ENCODE data around the gene FAM72C. TPM values are rescaled to one million over a fixed set of nuclear protein-coding genes. Genes with fewer than 3 reads are reported as not detected.
"Not testable (repeated sequence)": the region's sequence is repeated elsewhere in the genome, so short reads cannot be mapped to it uniquely, and the experiment has no call there.

FAM72C gene
- total RNA-seq, 1 donor from 2014 or later, result 18.7 TPM

DNA sequence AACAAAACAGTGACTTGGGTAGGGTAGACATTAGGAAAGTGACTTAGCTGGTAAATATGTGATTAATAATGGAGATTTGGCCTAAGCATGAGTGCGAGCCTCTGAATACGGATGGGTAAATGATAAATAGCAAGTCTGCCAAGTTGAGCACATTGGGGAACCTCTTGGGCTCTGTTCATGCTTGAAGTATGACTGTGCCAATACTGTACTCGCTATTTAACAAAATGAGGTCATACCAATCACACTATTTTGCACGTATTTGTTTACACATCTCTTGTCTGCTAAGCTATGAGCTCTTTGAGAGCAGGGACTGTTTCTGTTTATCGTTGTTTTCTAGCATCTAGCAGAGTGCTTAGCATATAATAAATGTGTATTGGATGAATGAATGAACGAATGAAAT, 24.2 kb upstream of the FAM72C start:
- intact Hi-C loops (cut with micrococcal nuclease); H3K27me3 Mint-ChIP-seq (ENCODE audit: low read depth); H3K27ac Mint-ChIP-seq; DNase-seq (ENCODE audit: low spot score); H3K4me1 Mint-ChIP-seq (ENCODE audit: low read depth); H3K4me3 Mint-ChIP-seq (ENCODE audit: low read depth); H3K36me3 Mint-ChIP-seq (ENCODE audit: low read depth); H3K9me3 Mint-ChIP-seq: not testable (repeated sequence)

DNA sequence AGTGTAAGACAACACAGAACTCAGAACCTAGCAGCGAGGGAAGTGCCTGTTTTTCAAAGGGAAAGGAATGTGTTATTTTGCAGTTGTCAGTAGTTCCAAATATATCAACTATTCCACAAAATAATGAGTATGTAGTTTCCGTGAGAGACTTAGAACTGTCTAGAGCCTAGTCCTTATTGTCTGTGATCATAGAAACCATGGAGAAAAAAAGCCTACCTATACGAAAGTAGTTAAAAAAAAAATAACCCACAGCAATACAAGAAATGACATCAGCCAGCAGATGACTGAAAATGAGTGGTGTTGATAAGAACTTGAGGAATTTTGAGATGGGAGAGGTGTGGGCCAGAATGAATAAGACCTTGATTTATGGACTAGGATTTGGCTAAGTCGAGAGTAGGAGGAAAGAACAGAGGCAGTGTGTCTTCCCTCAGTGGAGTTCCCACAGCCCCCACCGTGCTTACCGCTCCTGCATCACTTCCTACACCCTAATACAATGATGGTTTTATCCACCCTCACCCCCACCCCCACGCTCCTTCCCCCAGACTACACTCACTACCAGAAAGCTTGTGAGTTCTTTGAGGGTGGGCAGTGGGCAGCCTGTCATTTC, 21.6 kb upstream of the FAM72C start:
- H3K4me1 Mint-ChIP-seq (ENCODE audit: low read depth); H3K27me3 Mint-ChIP-seq (ENCODE audit: low read depth); H3K36me3 Mint-ChIP-seq (ENCODE audit: low read depth); DNase-seq (ENCODE audit: low spot score); H3K27ac Mint-ChIP-seq; H3K9me3 Mint-ChIP-seq; intact Hi-C loops (cut with micrococcal nuclease); H3K4me3 Mint-ChIP-seq (ENCODE audit: low read depth): not testable (repeated sequence)

DNA sequence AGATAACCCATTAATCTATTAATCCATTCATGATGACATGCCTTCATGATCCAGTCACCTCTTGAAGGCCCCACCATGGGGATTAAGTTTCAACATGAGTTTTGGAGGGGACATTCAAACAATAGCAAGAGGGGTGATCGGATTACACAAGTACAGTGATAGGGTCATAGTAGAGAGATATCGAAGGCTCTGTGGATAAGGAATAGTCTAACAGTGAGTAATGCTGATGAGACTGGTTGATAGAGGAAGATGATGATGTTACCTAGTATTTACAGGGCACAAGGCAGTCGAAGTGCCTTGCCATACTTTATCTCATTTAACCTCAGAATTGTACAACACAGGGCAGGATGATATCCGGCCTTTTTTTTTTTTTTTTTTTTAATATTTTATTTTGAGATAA, 18.9 kb upstream of the FAM72C start:
- H3K27ac Mint-ChIP-seq; H3K27me3 Mint-ChIP-seq (ENCODE audit: low read depth); H3K9me3 Mint-ChIP-seq; H3K36me3 Mint-ChIP-seq (ENCODE audit: low read depth); intact Hi-C loops (cut with micrococcal nuclease); H3K4me1 Mint-ChIP-seq (ENCODE audit: low read depth); DNase-seq (ENCODE audit: low spot score); H3K4me3 Mint-ChIP-seq (ENCODE audit: low read depth): not testable (repeated sequence)

DNA sequence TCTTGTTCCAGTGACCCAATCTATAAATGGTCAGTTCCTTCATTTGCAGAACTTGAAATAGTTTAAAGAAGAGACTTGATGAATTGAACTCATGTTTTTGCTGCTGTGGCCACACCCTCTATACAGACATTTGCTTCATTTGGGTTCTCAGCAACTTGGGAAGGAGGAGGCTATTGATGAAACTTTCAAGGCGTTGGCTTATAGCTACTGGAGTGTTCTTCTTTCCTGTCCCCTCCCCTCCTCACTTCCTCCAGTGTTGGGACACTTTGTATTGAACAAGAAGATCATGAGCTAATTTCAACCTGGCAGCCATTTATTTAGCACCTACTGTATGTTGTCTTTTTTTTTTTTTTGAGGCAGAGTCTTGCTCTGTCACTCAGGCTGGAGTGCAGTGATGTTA, 17.9 kb upstream of the FAM72C start:
- intact Hi-C loops (cut with micrococcal nuclease); H3K27ac Mint-ChIP-seq; H3K27me3 Mint-ChIP-seq (ENCODE audit: low read depth); H3K36me3 Mint-ChIP-seq (ENCODE audit: low read depth); H3K4me3 Mint-ChIP-seq (ENCODE audit: low read depth); H3K4me1 Mint-ChIP-seq (ENCODE audit: low read depth); H3K9me3 Mint-ChIP-seq; DNase-seq (ENCODE audit: low spot score): not testable (repeated sequence)

DNA sequence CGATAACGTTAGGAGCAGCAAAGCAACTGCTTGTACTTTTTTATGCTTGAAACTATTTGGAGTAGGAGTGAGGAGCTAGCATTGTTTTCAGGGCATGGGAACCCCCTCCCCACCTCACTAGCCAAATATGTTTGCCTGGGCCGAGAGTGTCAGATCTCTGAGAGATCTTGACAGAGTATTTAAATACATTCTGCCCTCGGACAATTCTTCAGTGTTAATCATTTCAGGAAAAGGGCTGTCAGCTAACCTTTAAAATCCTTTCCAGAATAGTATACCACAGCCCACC, 17.6 kb upstream of the FAM72C start:
- DNase-seq (ENCODE audit: low spot score); H3K9me3 Mint-ChIP-seq; H3K4me3 Mint-ChIP-seq (ENCODE audit: low read depth); H3K27ac Mint-ChIP-seq; intact Hi-C loops (cut with micrococcal nuclease); H3K4me1 Mint-ChIP-seq (ENCODE audit: low read depth); H3K36me3 Mint-ChIP-seq (ENCODE audit: low read depth); H3K27me3 Mint-ChIP-seq (ENCODE audit: low read depth): not testable (repeated sequence)

DNA sequence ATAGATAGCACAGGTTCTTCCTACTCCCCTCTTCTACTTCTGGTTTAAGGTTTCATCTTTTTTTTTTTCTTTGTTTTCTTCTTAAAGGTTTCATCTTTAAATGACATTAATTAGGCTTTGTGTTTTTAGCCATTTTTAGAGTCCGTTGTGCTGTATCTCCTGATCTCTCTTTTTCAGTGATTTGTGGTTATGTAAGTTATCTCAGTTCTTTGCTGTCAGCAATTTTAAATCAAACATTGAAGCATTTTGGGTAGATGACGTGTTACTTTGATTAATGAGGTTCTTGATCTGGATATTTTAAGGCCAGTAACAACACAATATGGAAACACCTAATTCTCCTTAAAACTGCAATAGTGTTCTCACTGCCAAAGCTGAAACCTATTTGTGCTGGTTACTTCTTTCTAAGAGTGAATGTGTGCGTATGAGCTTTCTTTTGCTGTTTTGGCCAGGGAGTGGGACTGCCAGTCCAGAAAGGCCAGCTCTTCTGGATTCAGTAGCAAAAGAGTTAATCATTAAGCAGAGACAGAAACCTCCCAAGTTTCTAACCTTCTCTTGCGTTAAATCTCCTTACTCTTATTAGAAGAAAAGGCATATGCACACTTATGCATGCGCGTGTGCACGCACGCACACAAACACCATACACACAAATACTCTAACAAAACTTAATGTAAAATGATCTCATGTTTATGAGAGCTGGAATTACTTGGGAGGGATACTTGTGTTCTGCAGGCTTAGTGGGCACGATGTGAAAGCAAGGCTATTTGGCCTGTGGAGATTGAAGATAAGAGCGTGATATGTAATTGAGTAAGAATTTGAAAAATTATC, 17.0 kb upstream of the FAM72C start:
- H3K36me3 Mint-ChIP-seq (ENCODE audit: low read depth); H3K4me3 Mint-ChIP-seq (ENCODE audit: low read depth); H3K4me1 Mint-ChIP-seq (ENCODE audit: low read depth); H3K27ac Mint-ChIP-seq; H3K27me3 Mint-ChIP-seq (ENCODE audit: low read depth); intact Hi-C loops (cut with micrococcal nuclease); H3K9me3 Mint-ChIP-seq; DNase-seq (ENCODE audit: low spot score): not testable (repeated sequence)

DNA sequence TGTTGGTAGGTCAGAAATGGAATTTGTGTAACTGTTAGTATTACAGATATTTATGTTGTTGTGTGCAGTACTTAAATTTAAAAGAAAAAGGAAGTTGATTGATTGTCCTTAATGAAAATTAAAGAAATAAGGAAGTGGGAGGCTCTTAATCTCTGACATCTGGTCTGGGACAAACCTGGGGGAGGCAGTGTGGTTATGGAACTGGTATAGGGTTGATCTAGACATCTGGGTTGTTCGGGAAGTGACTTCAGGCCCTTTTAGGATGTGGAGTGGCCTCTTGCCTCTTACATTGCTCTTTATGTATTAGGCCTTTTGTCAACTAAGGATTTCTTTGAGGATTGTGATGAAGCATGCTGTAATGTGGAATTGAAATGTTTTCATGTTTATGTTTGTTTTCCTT, 16.1 kb upstream of the FAM72C start:
- intact Hi-C loops (cut with micrococcal nuclease); H3K27ac Mint-ChIP-seq; H3K9me3 Mint-ChIP-seq; H3K36me3 Mint-ChIP-seq (ENCODE audit: low read depth); DNase-seq (ENCODE audit: low spot score); H3K4me1 Mint-ChIP-seq (ENCODE audit: low read depth); H3K27me3 Mint-ChIP-seq (ENCODE audit: low read depth); H3K4me3 Mint-ChIP-seq (ENCODE audit: low read depth): not testable (repeated sequence)

DNA sequence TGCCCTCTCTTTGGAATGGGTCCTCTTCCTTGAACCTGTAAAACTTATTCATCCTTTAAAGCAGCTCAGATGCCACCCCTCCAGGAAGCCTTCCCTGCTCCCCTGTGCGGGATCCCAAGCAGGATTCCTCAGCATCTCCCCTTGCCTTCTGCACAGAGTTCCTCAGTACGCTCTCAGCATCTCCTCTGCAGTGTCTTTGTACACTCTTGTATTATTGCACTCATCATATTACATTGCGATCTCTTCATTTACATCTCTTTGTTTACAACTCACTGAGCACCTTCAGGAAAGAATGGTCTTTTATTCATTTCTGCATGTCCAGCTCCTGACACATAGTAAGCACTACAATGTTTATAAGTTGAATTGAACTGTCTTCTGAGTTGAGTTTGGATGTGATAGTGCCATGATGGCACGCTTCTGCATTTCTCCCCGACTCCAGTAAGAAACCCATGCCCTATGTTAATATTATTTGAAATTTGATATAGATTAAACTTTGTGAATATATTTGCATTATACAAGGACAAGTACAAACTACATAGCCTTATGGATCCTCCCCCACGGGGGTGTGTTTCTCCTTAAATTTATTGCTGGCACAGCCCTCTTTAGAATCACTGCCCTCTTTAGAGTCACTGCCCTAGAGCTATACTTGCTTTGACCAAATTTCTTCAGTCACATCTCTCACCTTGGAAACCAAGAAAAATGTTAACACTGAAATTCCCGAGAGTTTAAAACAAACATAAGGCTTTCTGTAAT, 13.1 kb upstream of the FAM72C start:
- intact Hi-C loops (cut with micrococcal nuclease); DNase-seq (ENCODE audit: low spot score); H3K4me1 Mint-ChIP-seq (ENCODE audit: low read depth); H3K36me3 Mint-ChIP-seq (ENCODE audit: low read depth); H3K4me3 Mint-ChIP-seq (ENCODE audit: low read depth); H3K9me3 Mint-ChIP-seq; H3K27ac Mint-ChIP-seq; H3K27me3 Mint-ChIP-seq (ENCODE audit: low read depth): not testable (repeated sequence)

DNA sequence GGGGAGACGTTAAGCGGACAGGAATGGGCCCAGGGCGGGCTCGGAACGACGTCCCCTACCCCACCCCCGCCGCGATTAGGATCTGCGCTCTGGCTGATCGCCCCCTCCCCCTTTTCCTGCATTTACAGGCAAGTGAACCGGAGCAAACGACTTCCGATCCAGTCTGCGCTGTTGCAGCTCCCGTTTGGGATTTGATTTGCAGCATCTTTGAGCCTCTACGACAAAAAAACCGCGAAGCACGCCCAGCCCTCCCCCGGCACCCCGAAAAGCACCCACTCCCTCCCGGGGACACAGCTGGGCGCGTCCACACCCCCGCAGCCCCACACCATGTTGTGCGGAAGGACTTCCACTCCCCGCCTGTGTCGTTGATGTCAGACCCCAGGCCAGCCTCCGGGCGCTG, 2.6 kb upstream of the FAM72C start:
- intact Hi-C loops (cut with micrococcal nuclease); H3K9me3 Mint-ChIP-seq; H3K4me1 Mint-ChIP-seq (ENCODE audit: low read depth); H3K27me3 Mint-ChIP-seq (ENCODE audit: low read depth); DNase-seq (ENCODE audit: low spot score); H3K36me3 Mint-ChIP-seq (ENCODE audit: low read depth): not testable (repeated sequence)
- Mint-ChIP-seq H3K4me3 (ENCODE audit: low read depth) (peak overlapping the region; percentile 82), H3K27ac (peak overlapping the region; percentile 63)

DNA sequence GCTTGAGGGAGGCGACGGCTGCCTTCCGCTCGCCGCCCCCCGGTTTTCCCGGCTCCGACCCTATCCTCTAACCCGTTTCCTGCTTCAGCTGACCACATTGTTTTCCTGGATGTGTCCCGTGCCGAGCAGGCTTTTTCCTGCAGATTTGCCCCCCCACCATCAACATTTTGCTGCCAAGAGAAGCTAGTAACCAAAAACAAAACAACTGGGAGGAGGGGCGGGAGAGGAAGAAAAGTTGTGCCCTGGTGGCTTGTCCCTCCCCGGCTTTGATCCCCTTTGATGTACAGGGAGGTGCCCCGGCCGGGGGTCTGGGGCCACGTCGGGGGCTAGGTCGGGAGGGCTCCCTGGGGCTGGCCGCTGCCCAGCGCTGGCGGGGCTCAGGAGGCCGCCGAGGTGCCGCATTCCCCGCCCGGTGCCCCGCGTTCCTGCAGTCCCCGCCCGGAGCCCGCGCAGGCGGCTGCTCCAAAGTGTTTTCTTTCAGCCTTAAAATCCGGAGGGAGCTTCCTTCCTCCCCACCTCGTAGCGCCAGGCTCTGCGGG, 2.2 kb upstream of the FAM72C start:
- H3K9me3 Mint-ChIP-seq; H3K4me1 Mint-ChIP-seq (ENCODE audit: low read depth); intact Hi-C loops (cut with micrococcal nuclease); H3K27me3 Mint-ChIP-seq (ENCODE audit: low read depth); DNase-seq (ENCODE audit: low spot score); H3K36me3 Mint-ChIP-seq (ENCODE audit: low read depth): not testable (repeated sequence)
- H3K27ac Mint-ChIP-seq, result peak overlapping the region; percentile 84
- H3K4me3 Mint-ChIP-seq (ENCODE audit: low read depth), result peak overlapping the region; percentile 95

DNA sequence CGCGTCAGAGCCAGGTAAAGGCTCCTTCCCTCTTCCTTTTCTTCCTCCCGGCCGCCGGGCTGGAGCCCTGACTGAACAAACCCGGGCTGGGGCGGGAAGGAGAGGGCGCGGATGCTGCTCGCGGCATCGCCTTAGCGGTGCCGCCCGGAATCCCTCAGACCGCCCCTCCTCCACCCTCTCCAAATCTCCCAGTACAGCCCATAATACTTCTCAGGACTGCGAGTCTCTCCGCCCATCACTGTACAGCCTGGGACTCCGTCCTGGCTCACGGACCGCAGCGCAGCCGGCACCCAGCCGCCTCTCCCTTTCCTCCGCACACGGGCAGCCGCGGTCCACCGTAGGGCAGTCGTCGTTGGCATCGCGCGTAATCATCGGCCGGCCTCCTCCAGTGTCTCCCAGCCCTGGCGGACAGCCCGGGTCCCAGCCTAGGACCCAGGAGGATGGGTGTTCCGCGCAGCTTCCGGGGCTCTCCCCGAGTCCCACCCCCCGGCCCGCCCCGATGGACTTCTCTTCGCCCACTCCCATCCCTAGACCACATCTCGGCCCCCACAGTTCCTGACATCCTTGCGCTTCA, 1.1 kb upstream of the FAM72C start:
- DNase-seq (ENCODE audit: low spot score); intact Hi-C loops (cut with micrococcal nuclease); H3K27ac Mint-ChIP-seq; H3K4me1 Mint-ChIP-seq (ENCODE audit: low read depth); H3K4me3 Mint-ChIP-seq (ENCODE audit: low read depth); H3K9me3 Mint-ChIP-seq; H3K36me3 Mint-ChIP-seq (ENCODE audit: low read depth); H3K27me3 Mint-ChIP-seq (ENCODE audit: low read depth): not testable (repeated sequence)

DNA sequence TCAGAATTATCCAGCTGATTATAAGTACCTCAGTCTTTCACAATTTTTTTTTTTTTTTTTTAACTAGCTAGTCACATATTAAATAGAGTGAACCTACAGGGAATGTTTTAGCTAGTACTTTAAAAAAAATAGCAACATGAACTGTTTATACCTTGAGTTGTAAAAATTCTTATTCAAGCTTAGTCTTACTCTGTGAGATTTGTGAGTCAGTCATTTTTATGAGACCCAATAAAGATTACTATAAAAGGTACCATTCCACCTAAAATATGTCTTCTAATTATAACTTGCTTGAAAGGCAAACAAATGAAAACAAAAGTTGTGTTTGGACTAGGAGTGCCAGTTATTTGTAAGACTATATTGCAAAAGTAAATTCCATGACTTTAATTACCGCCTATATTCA, 5.9 kb downstream of the FAM72C start:
- DNase-seq (ENCODE audit: low spot score); H3K4me3 Mint-ChIP-seq (ENCODE audit: low read depth); H3K27ac Mint-ChIP-seq; intact Hi-C loops (cut with micrococcal nuclease); H3K9me3 Mint-ChIP-seq; H3K27me3 Mint-ChIP-seq (ENCODE audit: low read depth); H3K4me1 Mint-ChIP-seq (ENCODE audit: low read depth); H3K36me3 Mint-ChIP-seq (ENCODE audit: low read depth): not testable (repeated sequence)

DNA sequence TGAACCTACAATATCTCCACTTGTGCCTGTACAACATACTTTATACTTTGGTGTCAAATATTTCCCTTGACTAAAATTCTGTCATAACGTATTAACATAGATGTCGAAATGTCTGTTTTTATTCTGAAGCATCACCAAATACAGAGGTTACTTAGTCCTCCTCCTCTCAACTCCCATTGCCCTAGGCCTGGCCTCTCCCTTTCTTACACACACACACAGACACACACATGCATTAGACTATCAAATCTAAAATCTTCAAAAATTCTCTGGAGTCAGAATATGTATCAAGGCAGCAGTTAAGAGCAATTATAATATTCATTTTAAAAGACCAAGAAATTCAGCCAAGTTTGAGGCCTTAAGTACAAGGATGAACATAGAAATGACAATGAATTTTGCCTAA, 7.5 kb downstream of the FAM72C start:
- intact Hi-C loops (cut with micrococcal nuclease); H3K27me3 Mint-ChIP-seq (ENCODE audit: low read depth); H3K36me3 Mint-ChIP-seq (ENCODE audit: low read depth); H3K9me3 Mint-ChIP-seq; H3K4me1 Mint-ChIP-seq (ENCODE audit: low read depth); DNase-seq (ENCODE audit: low spot score); H3K27ac Mint-ChIP-seq; H3K4me3 Mint-ChIP-seq (ENCODE audit: low read depth): not testable (repeated sequence)
